Endothelial cell of umbilical vein (primary cell): Measurements from ENCODE around the gene TBX5.

Experiments used
- CTCF ChIP-seq, 2 donors: IDR thresholded peaks; 1 replicate in 1 of 2; 2 replicates in 1 of 2; pipeline ENCODE4 v1.5.1; 2011; ENCODE audit warnings: low read length in 2 of 2, mild to moderate bottlenecking in 2 of 2, moderate library complexity in 2 of 2, control low read depth in 1 of 2, inconsistent platforms in 1 of 2, low read depth in 1 of 2; ENCODE audit not compliant: insufficient read depth in 1 of 2; ENCODE audit errors: extremely low read depth in 1 of 2
- POLR2AphosphoS5 ChIP-seq: IDR thresholded peaks from 2 replicates; pipeline ENCODE4 v1.6.1; 2012; ENCODE audit warnings: low read depth, mild to moderate bottlenecking, control low read depth, low read length, moderate library complexity; ENCODE audit not compliant: insufficient read depth
- TF ChIP-seq, protein P1 (sequence below): IDR thresholded peaks from 2 replicates; pipeline ENCODE4 v1.6.1; 2011; ENCODE audit not compliant: insufficient read depth, insufficient read length

DNA sequence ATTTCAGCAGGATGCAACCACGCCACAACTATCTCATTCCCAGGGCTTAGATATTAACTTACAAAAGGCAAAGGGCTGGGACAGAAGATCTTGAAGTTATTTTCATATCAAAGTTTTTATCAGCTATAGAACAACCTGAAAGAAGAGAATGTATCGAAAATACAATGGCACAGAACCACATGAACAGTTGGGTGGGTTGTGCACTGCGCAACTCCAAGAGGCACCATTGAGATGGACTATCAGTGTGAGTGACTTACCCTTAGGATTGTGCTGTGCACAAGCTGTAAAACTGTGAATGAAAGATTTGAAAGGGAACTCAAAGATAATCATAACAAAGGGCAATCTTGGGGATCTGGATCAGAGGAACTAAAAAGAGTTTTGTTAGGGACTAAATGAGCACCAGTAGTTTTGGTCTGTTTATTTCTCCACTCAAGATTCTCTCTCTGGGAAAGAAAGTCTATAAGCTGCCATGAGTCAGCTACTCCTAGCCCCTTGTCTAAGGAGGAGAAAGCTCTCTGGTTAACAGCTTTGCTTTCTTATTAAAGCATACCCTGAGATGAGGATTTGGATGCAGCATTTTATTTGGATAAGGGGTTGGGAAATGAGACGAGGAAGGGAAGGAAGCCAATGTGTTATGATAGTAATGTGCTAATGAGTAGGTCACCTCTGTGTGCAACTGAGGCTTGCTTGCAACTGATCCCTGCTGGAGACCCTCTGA lies 62.2 kb downstream of the TBX5 start:
- TF ChIP-seq CTCF (IDR thresholded peaks at IDR 0.05; ENCODE audit: extremely low read depth in 1 of 2, insufficient read depth in 1 of 2, low read depth in 1 of 2, low read length in 2 of 2) = no peak
- TF ChIP-seq POLR2AphosphoS5 = no peak
- TF ChIP-seq, protein P1, sequence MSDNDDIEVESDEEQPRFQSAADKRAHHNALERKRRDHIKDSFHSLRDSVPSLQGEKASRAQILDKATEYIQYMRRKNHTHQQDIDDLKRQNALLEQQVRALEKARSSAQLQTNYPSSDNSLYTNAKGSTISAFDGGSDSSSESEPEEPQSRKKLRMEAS = no peak
